HG02610 (cell line): ENCODE data around the gene SPACA4.

Source experiments
- ATAC-seq: cut with Tn5 transposase; IDR thresholded peaks from one replicate; pipeline ENCODE4 v1.9.1; 2021; ENCODE audit warnings: mild to moderate bottlenecking, moderate library complexity; ENCODE audit not compliant: unreplicated experiment

Gene SPACA4

DNA sequence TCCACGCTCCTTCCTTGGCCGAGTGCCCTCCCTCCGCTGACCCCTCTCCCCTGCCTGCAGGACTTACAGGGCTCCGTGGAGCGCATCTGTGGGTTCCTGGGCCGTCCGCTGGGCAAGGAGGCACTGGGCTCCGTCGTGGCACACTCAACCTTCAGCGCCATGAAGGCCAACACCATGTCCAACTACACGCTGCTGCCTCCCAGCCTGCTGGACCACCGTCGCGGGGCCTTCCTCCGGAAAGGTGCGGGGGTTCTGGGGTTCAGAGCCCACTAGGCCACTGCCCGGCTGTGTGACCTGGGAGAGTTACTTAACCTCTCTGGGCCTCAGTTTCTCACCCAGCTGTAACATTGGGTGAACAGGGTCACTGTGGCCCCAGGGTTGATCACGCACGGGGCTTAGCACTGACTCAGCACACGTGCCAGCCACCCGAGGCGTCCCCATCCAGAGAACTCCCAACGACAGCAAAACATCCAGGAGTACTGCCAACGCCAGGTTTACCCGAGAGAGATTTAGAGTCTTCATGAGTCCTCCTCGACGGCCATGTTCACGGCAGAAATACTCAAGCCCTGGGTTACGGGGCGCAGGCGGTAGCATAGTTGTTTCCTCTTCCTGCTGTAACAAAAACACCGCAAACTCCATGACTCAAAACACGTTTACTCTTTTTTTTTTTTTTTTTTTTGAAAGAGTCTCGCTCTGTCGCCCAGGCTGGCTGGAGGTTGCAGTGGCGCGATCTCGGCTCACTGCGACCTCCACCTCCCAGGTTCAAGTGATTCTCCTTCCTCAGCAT, 9.7 kb upstream of the SPACA4 start:
- ATAC-seq, result no peak

DNA sequence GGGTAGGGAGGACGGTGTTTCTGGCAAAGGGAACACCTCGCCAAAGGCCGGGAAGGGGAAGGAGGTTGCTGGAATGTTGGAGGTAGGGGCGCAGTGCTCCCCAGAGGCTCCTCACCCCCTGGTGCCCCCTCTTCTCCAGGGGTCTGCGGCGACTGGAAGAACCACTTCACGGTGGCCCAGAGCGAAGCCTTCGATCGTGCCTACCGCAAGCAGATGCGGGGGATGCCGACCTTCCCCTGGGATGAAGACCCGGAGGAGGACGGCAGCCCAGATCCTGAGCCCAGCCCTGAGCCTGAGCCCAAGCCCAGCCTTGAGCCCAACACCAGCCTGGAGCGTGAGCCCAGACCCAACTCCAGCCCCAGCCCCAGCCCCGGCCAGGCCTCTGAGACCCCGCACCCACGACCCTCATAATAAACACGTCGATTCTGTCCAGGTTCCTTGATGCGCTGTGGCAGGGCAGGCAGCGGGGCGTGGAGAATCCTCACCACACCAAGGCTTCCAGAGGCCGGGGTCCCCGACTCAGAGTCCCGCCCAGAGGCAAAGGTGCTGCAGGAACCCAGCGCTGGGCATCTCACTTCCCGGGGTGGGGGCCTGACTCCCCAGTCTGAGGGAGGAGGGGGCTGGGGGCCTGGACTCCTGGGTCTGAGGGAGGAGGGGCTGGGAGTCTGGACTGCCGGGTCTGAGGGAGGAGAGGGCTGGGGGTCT, 7.4 kb upstream of the SPACA4 start:
- ATAC-seq, result no peak

DNA sequence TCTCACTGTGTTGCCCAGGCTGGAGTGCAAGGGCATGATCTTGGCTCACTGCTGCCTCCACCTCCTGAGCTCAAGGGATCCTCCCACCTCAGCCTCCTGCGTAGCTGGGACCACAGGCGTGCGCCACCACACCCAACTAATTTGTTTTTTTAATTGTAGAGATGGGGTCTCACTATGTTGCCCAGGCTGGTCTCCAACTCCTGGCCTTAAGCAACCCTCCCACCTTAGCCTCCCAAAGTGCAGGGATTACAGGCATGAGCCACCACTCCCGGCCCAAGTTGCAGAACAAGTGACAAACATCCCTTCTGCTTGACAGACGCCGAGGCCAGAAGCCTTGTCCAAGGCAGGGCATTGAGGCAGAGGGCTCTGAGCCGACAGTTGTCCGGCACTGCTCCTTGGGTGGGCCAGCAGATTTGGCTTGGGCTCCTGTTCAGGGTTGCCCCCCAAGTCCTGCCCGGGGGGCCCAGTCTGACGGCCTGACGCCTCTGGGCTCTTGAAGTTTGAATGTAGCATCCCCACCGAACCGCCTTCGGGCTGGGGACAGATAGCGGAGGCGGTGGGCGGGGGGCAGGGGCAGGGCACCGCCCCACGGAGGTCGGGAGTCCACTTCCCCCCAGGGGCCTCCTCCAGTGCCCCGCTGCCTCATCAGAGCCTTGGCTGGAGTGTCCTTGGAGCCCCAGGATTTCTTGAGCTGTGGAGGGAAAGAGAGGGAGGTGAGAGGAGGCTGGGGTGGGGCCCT, 5.7 kb upstream of the SPACA4 start:
- ATAC-seq, result no peak

DNA sequence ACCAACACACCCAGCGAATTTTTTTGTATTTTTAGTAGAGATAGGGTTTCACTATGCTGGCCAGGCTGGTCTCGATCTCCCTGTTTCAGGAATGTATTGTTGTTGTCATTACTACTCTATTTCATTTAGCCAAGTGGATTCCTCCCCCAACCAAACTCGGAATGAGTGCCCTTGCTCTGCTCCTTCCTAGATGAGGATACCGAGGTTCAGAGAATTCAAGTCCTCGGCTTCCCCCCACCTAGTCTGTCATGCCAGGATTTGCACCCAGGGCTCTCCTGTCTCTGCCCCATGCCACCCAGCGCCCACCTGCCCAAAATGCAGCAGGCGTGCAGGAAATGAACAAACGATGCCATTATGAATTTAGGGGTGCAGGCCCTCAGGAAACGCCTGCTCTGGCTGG, 3.5 kb upstream of the SPACA4 start:
- no peak for ATAC-seq

DNA sequence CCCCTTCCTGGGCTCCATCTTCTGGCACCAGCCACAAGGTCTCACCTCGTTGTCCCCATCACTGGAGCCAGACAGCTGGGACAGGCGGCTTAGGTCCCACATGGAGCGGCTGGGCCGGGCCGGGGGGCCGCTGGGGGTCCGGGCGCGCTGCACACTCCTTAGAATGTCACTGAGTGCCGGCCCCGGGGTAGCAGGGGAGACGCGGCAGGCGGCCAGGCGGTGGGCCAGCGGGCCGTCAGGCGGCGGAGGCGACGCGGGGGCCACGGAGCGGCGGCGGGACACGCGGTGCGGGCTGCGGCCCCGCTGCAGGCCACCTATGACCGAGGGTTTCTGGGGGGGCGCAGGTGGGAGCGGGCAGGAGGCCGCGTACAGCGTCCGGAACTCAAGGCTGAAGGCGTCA, 3.1 kb upstream of the SPACA4 start:
- no peak for ATAC-seq

DNA sequence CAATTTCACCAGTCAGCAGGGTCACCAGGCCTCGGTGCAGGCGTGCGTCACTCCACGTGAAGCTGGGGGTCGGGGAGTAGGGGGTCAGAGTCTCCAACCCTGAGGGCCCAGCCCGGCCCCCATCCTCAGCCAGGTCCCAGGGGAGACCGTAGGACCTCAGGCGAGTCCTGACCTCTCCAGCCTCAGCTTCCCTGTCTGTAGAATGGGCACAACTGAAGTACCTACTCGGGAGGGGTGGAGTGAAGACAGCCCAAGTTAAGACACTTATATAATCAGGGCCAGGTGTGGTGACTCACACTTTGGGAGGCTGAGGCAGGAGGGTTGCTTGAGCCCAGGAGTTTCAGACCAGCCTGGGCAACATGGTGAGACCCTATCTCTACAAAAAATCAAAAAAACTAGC, 2.7 kb upstream of the SPACA4 start:
- no peak for ATAC-seq

DNA sequence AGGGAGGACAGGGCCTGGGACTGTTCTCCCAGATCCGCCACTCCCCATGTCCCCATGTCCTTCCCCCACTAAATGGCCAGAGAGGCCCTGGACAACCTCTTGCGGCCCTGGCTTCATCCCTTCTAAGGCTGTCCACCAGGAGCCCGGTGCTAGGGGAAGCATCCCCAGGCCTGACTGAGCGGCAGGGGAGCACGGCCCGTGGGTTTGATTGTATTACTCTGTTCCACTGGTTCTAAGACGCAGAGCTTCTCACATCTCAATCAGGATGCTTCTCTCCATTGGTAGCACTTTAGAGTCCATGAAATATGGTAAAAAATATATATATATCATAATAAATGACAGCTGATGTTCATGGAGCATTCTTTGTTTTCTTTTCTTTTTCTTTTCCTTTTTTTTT, 815 bp downstream of the SPACA4 start:
- ATAC-seq, result no peak

DNA sequence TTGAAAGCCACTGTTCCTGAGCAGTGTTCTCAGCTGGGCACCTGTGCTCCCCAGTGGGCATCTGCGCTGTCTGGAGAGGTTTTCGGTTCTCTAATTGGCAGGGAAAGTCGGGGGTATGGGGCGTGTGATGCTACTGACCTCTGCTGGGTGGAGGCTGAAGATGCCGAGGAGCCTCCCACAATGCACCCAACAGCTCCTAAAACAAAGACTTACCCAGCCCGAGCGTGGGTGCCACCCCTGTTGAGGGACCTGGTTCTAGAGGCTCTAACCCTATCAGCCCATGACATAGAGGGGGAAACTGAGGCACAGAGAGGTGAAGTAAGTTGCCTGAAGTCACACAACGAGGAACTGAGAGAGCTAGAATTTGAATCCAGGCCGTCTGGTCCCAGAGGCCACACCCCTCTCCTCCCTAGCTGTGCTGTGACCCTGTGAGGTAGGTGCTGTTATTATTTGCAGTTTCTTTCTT, 2.3 kb downstream of the SPACA4 start:
- peak; percentile 57 for ATAC-seq

DNA sequence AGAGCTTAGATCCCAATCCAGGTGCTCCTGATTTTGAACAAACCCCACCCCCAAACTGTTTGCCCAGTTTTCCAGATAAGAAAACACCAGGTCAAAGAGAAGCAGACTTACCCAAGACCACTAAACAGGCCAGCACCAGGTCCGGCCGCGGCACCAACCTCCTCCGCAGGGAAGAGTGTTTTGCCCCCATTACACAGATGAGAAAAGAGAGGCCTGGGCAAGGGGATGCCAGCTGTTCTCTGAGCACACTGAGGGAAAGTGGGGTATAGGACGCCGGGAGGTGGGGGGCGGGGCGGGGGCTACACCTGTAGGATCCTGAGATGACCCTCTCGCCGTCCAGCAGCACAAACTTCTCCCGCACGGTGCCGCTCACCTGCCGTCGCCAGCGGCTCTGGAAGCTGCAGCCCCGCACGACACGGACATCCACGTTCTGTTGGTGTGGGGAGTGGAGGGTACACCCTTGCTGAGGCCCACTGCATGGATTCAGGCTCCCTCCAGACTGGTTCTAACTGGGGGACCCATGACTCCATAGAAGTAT, 3.1 kb downstream of the SPACA4 start:
- no peak for ATAC-seq

DNA sequence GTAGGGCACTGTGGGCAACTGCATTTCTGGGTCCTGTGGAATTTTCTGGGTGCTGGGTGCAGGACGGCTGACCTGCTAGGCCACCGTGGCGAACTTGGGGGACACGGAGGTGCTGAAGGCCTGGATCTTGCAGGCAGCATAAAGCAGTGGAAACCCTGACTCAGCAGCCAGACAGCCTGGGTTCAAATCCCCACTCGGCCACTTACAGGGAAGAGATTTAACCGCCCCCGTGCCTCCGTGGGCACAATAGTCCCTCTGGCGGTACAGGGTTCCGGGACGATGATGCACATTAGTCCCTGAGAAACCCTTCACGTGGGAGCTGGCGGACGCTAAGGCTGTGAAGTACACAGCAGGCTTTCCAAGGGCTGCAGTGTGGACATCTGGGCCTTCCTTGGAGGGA, 5.3 kb downstream of the SPACA4 start:
- no peak for ATAC-seq

DNA sequence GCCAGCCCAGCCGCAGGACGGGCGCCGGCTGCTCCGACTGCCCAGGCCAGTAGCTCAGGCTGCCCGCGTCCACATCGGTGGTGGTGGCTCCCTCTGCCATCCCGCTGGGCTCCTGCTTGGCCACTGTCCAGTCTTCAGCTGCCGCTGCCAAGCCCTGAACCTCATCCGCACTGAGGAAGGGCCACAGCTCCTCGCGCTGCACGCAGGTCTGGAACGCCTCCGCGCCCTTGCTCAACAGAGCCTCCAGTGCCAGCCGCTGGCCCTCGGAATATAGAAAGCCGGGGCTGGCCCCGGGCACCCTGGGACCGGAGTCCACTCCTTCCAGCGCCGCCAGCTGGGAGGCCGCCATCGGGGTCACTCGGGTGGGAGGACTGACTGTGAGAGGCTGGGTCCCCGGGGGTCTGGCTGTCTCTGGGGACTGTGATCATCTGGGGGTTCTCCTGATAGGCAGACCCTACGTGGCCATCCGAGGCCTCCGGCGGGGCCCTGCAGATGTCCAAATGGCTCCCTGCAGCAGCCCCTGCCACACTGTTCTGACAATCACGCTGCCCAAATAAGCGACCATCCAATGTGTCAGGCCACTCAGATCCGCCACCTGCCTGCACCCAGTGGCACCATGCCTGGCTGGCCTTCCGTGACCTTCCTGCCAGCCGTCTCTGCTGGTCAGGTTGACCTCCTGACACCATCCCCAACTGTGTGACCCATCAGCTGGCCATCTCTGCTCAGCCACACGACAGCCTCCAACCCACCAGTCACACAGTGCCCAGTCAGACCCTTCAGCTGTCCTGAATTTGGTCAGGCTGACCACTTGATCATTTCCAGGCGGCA, 6.7 kb downstream of the SPACA4 start:
- ATAC-seq, result no peak

DNA sequence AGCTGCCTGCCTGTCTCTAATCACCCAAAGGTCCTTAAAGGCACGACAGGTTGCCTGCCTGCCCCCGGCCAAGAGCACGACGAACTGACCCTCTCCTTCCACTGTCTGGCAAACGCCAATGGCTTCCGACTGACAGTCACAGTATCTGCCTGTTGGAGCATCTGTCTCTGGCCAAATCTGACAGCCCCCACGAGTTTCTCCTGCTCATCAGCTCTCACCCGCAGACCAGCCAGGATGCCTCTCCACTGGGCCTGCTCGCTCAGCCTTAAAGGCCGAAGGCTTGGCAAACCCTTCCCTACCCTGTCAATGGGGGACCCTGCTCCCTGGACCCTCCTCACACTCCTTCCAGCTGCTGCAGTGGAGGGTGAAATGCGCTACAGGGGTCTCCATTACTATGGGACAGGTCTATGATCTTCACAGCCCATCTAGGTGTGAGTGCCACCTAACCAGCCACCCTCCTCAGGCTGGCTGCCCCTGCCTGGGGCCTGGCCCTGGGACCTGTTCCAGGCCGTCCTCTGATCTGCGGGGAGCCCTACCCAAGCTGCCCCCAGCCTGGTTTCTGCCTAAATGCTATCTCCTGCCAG, 7.4 kb downstream of the SPACA4 start:
- ATAC-seq, result no peak

DNA sequence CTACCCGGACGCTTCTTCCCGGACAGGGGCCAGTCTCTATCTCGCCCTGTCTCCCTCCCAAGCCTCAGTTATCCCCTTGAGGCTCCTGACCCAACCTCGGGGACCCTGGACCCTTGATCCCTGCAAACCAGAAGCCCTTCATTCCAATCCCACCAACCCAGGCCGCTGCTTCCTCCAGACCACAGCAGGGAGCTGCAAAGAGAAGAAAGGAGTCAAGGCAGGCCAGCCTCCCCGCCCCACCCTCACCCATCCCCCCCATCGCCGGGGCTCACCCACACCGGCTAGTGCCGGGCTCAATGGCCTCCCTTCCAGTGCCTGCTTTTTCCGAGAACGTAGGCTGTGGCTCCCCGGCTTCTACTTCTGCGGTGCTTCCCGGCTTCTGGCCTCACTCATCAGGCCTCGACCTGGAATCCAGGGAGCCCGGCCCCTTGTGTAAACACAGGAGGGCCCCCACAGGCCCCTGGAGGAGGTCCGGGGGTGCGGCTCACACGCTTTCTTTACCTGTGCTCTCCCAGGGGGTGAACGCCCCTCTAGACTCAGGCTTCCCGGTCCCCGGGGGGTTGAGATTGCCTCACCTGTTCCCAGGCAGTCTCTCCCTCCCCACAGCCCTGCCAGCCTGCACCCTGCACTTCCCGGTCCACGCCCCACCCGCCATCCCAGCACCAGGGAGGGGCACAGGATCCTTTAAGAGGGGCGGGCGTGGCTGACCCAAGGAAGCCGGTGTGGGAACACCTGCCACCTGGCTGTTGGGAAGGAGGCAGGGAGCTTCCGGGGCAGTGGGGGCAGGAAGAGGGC, 8.1 kb downstream of the SPACA4 start, which contains the start of gene FAM83E:
FAM83E (minus strand) TSS at position 641 of the 795 bp plus-strand sequence. CDS start 1,704 bp downstream, outside the sequence.
- ATAC-seq, result no peak

DNA sequence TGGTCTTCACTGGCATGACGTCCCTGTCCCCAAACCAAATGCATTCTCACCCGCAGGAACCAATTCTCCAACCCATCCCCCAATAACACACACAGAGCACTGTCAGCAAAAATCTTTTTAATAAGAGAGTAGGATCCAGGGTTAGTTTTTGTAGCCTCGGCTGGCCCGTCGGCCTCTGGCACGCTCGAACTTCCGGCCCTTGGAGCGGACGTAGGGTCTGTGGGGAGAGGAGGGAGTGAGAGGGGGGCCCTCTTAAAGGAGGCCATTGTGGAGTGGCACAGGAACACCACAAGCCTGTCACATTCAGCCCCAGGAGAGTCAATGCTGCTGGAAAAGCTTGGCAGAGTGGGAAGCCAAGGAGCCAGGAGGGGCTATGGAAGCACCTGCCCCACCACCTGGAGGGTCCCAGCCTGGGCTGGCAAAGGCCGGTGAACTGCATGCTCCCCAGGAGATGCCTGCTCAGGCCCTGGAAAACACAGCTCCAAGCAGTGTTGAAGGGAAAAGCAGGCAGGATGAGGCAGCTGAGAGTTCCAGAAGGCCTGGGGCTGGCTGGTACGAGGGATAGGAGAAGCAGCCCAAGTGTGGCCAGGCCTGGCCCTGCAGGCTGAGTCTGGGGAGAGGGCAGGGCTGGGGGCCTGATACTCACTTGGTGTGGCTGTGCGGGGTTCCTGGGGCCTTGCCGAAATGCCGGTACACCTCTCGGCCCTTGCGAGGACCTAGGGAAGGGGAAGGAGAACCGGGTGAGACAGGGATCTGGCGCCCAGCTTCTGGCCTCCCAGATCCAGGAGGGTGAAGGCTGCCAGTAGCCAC, 8.9 kb downstream of the SPACA4 start:
- no peak for ATAC-seq

DNA sequence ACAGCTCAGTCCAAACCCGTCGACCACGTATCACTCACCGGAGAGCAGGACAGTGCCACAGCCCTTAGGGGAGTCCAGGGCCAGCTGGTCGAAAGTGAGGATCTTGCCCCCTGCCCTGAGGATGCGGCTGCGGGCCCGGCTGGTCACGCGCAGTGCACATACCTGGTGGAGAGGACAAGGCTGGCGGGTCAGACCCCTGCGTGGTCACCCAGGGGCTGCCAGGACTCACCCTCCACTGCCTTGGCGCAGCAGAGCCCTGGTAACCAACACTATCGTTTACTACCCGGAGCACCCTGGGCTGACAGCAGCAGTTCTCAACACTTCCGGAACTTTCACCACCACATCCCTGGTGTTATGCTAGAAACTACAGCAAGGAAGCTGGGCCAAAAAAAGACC, 9.5 kb downstream of the SPACA4 start:
- no peak for ATAC-seq

DNA sequence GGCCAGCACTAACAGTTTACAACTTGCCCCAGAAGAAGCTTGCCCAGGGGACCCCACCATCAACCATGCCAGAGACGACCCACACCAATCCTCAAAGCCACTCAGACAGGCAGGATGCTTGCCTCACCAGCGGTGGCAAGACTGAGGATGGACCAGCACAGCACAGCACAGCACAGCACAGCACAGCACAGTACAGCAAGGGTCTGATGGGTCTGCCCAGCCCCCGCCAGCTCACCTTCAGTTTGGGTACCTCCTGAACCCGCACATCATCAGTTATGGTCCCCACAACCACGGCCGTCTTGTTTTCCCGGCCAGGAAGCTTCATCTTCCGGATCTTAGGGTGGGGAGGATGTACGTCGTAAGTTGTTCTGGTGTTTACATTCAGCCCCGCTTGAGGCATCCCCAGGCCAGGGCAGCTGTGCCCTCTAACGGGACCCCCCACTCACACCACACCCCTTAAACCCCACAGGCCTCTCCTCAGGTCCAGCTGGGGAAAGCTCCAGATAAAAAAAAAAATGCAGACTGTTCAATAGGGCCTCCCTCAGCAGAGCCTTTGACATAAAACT, 10.0 kb downstream of the SPACA4 start:
- ATAC-seq, result no peak

DNA sequence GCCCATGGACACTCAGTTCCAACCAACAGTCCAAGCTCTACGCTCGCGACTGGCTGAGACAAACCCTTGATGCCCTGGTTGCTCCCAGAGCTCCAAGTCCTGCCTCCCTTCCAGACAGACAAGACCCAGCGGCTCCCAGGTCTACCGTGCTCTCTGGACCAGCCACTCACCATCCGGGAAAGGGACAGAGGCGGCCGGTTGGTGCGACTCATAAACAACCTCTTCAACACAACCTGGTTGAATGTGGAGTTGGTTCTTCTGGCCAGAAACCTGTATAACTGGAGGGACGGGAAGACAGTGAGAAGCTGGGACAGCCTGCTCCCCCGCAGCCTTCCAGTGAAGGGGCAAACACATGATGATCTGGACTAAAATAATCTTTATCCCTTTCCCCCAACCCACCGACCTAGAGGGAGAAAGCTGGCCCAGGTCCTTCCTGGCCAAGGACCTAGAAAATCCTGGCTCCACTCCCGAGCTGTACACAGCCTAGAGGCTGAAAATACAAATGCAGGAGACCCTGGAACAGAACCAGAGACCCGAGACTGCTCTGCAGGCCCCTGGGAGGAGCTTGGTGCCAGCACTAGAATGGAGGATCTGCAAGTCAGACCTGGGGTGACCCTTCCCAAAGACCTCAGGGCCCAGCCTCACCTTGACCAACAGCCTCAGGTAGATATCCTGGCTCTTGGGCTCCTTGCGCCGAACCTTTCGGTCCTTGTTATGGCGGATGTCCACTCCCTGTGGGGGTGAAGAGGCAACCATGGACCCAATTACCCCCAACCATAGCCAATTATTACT, 10.8 kb downstream of the SPACA4 start:
- ATAC-seq, result no peak
